ENCODE measurements around the gene LTBP3.

Gene LTBP3

GRCh38 chr11:65585396-65586246 is 27.5 kb upstream of the LTBP3 start:
- DNase-seq, result no peak

DNA sequence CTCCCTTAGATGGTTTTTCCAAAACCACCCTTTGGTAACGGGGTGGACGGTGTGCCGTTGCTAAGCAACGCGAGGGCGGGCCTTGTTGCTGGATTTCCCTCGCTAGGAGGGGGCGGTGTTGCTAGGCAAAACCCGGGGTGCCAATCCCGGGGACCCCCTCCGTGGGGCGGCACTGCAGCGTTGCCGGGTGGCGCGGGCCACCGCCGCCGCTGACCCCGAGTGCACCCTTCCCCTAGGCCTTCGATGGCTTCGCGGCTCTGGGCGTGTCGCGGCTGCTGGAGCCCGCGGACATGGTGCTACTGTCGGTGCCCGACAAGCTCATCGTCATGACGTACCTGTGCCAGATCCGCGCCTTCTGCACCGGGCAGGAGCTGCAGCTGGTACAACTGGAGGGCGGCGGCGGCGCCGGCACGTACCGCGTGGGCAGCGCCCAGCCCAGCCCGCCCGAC is 26.6 kb upstream of the LTBP3 start:
- no peak for DNase-seq

DNA sequence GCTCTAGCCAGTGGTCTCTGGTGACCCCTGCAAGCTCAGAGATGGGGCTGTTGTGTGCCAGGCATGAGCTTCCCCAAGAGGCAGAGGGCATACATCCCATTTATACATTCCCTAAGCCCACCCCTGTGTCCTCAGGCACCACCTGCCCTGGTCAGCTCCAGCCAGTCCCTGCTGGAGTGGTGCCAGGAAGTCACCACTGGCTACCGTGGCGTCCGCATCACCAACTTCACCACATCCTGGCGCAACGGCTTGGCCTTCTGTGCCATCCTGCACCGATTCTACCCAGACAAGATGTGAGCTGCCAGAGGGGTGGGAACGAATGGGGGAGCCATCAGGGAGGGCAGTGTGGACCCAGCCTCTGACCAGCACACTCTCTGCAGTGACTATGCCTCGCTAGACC is 25.9 kb upstream of the LTBP3 start:
- DNase-seq, result no peak

DNA sequence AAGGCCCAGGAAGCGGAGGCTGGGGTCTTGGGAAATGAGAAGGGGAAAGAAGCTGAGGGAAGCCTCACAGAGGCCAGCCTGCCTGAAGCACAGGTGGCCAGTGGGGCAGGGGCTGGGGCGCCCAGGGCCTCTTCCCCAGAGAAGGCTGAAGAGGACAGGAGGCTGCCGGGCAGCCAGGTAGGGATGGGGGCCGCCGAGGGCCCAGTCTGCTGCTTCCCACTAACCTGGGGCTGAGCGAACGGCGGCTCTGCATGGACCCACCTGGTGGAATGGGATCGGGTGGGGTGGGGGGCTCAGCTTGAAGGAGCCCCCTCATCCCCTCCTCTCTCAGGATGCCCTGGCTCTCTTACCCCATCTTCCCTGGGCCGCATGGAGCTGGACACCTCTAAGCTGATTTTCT is 25.4 kb upstream of the LTBP3 start:
- DNase-seq, result no peak

- DNase-seq, result no peak
Measured at GRCh38 chr11:65581928-65582327, 23.8 kb upstream of the LTBP3 start.

- DNase-seq, result no peak
Measured at GRCh38 chr11:65580756-65581155, 22.6 kb upstream of the LTBP3 start.

- DNase-seq, result no peak
Measured at GRCh38 chr11:65580031-65580692, 22.0 kb upstream of the LTBP3 start.

DNA sequence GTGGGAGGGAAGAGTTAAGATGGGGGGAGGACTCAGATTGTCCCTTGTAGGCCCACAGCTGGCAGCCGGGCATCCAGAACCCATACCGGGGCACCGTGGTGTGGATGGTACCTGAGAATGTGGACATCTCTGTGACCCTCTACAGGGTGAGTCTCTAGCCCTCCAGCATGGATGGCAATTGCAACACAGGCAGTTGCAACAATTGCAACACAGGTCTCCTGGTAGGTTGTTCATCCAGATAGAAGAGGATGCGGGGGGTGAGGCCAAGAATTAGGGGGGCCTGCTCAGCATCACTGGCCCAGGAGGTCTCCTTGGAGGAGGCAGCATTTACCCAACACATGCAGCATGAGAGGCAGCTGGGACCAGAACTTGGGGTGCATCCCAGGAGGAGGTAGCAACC is 21.1 kb upstream of the LTBP3 start:
- no peak for DNase-seq

DNA sequence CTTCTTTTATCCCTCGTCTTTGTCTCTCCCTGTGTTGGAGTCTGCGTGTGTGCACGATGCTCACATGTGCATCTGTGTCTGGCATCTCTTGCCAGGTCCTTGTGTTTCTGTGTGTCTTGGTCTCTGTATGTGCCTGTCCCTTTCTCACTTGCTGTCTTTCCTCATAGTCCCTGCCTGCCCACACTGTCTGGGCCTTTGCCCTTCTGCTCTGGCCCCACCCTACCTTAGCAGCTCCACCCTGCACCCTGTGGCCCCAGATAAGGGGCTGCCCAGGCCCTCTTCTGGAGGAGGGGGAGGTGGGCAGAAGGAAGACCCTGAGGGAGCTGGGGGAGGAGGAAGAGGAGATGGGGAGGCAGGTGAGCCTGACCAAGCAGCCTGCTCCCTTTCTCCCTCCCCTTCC is 20.5 kb upstream of the LTBP3 start:
- no peak for DNase-seq

DNA sequence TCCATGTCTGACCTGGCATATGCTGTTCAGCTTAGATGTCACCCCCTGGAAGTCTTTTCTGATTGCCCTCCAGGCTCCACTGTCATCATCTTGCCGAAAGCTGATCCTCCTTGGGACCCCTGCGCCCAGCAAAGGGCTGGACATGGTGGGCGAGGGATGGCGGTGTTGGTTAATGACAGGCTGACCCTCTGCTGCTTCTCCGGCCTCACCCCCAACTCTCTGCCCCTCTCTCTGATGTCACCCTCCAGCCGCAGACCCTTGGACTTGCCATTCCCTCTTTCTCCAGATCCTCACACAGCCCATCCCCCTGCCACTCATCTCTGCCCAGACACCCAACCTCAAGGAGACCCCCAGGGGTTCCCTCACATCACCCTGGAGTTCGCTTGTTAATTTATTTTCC is 20.0 kb upstream of the LTBP3 start:
- DNase-seq, result no peak

GRCh38 chr11:65577756-65578109 is 19.6 kb upstream of the LTBP3 start:
- DNase-seq, result no peak

- DNase-seq, result no peak
Measured at GRCh38 chr11:65576867-65577755, 19.0 kb upstream of the LTBP3 start.

GRCh38 chr11:65576232-65576866 is 18.2 kb upstream of the LTBP3 start:
- no peak for DNase-seq

DNA sequence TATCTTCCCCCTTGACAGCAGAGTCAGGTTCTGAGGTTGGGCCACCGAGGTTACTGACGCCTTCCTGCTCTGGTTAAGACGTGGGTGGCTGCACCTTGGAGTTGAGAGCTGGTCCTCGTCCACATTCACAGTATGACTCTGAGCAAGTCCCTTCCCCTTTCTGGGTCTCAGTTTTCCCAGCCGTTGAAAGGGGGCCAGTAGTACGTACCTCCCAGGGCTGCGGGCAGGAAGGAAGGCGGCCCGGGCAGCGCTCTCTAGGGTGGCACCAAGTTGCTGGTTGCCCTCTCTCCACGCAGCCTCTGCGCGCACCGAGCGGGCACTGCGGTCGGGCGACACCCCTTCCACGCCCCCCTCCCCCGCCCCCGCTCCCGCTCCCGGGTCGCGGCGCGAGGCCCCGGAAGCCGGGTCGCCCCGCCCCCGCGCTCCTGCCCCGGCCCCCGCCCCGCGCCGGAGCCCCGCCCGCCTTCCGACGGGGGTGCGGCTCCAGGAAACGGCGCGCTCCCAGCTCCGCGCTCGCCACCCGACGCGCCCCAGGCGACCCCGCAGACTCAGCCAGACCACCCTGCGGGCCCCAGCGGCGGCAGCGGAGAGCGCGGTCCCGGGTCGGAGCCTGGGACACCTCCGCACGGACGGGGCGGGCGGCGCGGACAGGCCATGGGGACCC is 17.5 kb upstream of the LTBP3 start, which contains the start of gene EHBP1L1:
Gene EHBP1L1, plus strand, starts transcription at position 486 of the 664 bp plus-strand sequence. CDS start 250 bp downstream, outside the sequence.
- no peak for DNase-seq

DNA sequence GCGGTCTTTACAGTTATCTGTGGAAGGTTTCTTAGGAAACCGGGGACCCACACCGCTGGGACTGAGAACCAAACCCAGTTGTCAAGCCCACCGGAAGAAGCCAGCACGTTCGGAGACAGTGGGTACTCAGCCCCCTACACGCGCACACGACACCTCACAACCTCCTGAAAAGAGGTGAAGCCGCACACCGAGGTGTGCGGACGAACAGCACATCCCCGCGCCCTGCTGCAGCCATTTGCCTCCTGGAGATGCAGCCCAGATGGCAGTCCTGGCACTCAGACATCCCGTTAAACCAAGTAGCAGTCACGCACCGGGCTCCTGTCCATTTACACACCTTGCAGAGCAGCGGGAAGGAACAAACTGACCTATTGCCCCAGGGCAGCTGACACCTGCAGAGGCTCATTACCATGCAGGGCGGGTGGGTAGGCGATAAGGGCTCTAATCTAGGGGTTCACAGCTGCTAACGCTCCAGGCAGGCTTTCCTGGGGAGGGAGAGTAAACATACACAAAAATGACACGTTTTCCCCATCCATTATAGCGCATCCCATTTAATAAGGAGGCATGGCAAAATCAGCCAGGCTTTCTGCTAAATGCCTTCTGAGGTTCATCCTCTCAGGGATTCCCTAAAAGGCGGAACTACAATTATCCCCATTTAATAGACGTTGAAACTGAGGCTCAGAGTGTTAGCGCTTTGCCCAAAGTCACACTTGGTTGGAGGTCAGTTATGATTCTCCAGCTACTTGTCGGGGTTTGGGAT is 16.8 kb upstream of the LTBP3 start:
- DNase-seq, result no peak

DNA sequence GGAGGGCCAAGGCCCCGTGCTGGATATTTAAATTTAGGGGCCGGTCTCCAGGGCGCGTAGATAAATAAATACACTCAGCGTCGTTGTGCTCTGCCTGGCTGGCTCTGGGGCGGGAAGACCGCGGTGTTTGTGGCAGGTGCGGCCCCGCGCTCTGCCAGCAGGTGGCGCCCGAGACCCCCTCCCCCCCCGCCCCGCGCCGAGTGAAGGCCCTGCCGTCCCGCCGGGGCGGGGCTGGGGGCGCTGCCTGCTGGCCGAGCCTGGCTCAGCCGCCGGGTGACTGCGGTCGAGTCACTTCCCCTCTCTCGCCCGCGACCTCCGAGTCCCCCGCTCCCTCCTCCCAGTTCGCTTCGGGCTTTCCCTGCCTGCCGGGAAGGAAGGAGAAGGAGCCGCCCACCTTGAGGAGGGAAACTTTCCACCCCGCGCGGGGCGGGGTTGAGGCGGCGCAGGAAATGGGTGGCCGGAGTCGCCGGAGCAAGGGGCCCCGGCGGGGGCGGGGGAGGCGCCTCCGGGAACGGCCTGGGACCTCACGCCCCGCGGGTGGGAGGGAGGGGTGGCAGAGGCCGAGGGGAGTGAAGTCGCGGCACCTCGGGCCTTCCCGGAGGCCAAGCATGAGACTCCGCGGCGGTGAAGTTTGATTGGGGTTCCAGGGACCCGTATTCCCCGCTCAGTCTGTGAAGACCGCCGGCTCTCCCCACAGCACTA is 16.1 kb upstream of the LTBP3 start:
- DNase-seq, result no peak

DNA sequence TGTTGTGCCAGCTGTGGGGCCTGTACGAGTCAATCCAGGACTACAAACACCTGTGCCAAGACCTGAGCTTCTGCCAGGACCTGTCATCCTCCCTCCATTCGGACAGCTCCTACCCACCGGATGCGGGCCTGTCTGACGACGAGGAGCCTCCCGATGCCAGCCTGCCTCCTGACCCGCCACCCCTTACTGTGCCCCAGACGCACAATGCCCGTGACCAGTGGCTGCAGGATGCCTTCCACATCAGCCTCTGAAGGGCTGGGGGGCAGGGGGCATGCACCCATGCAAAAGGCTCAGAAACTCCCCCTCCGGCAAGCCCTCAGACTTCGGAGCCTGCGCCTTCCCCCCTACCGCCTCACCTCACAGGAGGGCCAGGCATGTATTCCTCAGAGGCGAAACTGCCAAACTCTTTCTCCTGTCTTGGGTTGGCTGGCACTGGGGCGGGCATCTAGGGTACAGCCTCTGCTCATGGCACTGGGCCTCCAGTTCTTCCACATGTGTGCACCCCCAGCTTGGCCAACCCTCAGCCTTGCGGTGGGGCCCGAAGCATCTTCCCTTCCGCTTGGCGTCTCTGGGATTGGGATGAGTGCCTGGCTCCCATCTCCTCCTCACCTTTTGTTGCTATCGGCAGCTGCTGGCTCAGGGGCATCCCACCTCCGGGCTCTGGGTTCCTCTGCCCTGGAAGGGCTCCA is 15.4 kb upstream of the LTBP3 start:
- no peak for DNase-seq

GRCh38 chr11:65572356-65573051 is 14.3 kb upstream of the LTBP3 start, which contains the start of gene FAM89B:
Gene FAM89B, plus strand, starts transcription at chr11:65572538. Its CDS starts 132 bp downstream, at chr11:65572670.
- no peak for DNase-seq

GRCh38 chr11:65571940-65572339 is 13.8 kb upstream of the LTBP3 start:
- no peak for DNase-seq

Data from DMS153 (cell line).